SK-N-SH treated with all-trans-retinoic acid at 6 μM for 48 hours (cell line): ENCODE data around the gene KIRREL3.

Experiments
- ATAC-seq: fragments of 200-7000 bp; cut with Tn5 transposase; 3 replicates; pipeline ENCODE4 v1.9.1; 2020; ENCODE audit warnings: mild to moderate bottlenecking, moderate library complexity
- ARNTL ChIP-seq: fragments of 450-650 bp; formaldehyde crosslinking; IDR thresholded peaks from 2 replicates; pipeline ENCODE4 v1.5.0; 2020; ENCODE audit warnings: low read depth, mild to moderate bottlenecking, moderate library complexity, borderline replicate concordance
- BACH2 ChIP-seq: fragments of 250-450 bp; sonication (Bioruptor Pico); IDR thresholded peaks from 2 replicates; pipeline ENCODE4 v1.9.0; 2021; ENCODE audit warnings: mild to moderate bottlenecking, borderline replicate concordance
- CSDC2 ChIP-seq: fragments of 250-450 bp; sonication (Bioruptor Pico); IDR thresholded peaks from 2 replicates; pipeline ENCODE4 v1.5.0; 2020; ENCODE audit warnings: mild to moderate bottlenecking, moderate library complexity
- ESRRG ChIP-seq: fragments of 250-450 bp; sonication (Bioruptor Pico); IDR thresholded peaks from 2 replicates; pipeline ENCODE4 v1.6.1; 2021; ENCODE audit warnings: mild to moderate bottlenecking
- GLIS3 ChIP-seq: fragments of 250-450 bp; sonication (Bioruptor Pico); IDR thresholded peaks from 2 replicates; pipeline ENCODE4 v1.5.0; 2020; ENCODE audit warnings: mild to moderate bottlenecking, moderate library complexity
- ISL1 ChIP-seq: fragments of 250-450 bp; sonication (Bioruptor Pico); IDR thresholded peaks from 2 replicates; pipeline ENCODE4 v2.1.2; 2022; ENCODE audit warnings: mild to moderate bottlenecking, moderate library complexity
- OSR1 ChIP-seq: fragments of 250-450 bp; sonication (Bioruptor Pico); IDR thresholded peaks from 2 replicates; pipeline ENCODE4 v1.8.0; 2022; ENCODE audit warnings: moderate library complexity, mild to moderate bottlenecking, inconsistent platforms
- PATZ1 ChIP-seq: fragments of 250-450 bp; sonication (Bioruptor Pico); IDR thresholded peaks from 2 replicates; pipeline ENCODE4 v1.8.0; 2020; ENCODE audit warnings: mild to moderate bottlenecking, moderate library complexity, borderline replicate concordance
- RARB ChIP-seq: fragments of 250-450 bp; sonication (Bioruptor Pico); IDR thresholded peaks from 2 replicates; pipeline ENCODE4 v1.8.0; 2021; ENCODE audit warnings: mild to moderate bottlenecking, moderate library complexity
- SNAI2 ChIP-seq: fragments of 250-450 bp; sonication (Bioruptor Pico); IDR thresholded peaks from 2 replicates; pipeline ENCODE4 v1.5.0; 2020; ENCODE audit warnings: mild to moderate bottlenecking, moderate library complexity
- TCF4 ChIP-seq: fragments of 250-450 bp; sonication (Bioruptor Pico); IDR thresholded peaks from 2 replicates; pipeline ENCODE4 v1.8.0; 2021; ENCODE audit warnings: mild to moderate bottlenecking, moderate library complexity, borderline replicate concordance
- TOX ChIP-seq: fragments of 250-450 bp; sonication (Bioruptor Pico); IDR thresholded peaks from 2 replicates; pipeline ENCODE4 v1.8.0; 2021; ENCODE audit warnings: mild to moderate bottlenecking, moderate library complexity, borderline replicate concordance
- TSHZ2 ChIP-seq: fragments of 250-450 bp; sonication (Bioruptor Pico); IDR thresholded peaks from 2 replicates; pipeline ENCODE4 v1.5.0; 2020; ENCODE audit warnings: mild to moderate bottlenecking, moderate library complexity
- ZFP3 ChIP-seq: fragments of 250-450 bp; sonication (Bioruptor Pico); IDR thresholded peaks from 2 replicates; pipeline ENCODE4 v1.5.0; 2020; ENCODE audit warnings: mild to moderate bottlenecking, moderate library complexity
- ZNF70 ChIP-seq: fragments of 450-650 bp; formaldehyde crosslinking; IDR thresholded peaks from 2 replicates; pipeline ENCODE4 v1.5.0; 2020; ENCODE audit warnings: mild to moderate bottlenecking, moderate library complexity
- ZNF8 ChIP-seq: fragments of 450-650 bp; formaldehyde crosslinking; IDR thresholded peaks from 2 replicates; pipeline ENCODE4 v1.5.0; 2020; ENCODE audit warnings: mild to moderate bottlenecking, moderate library complexity
- TF ChIP-seq, protein P1 (sequence below): fragments of 250-450 bp; sonication (Bioruptor Pico); IDR thresholded peaks from 2 replicates; pipeline ENCODE4 v1.5.1; 2020; ENCODE audit warnings: low read depth, mild to moderate bottlenecking, moderate library complexity
- TF ChIP-seq, protein P2 (sequence below): fragments of 250-450 bp; sonication (Bioruptor Pico); IDR thresholded peaks from 2 replicates; pipeline ENCODE4 v1.5.1; 2021; ENCODE audit warnings: mild to moderate bottlenecking, moderate library complexity
- TF ChIP-seq, protein P3 (sequence below): fragments of 250-450 bp; sonication (Bioruptor Pico); IDR thresholded peaks from 2 replicates; pipeline ENCODE4 v1.8.0; 2021; ENCODE audit warnings: low read depth, mild to moderate bottlenecking, moderate library complexity, borderline replicate concordance

Gene KIRREL3

GRCh38 chr11:126413843-126414405 is 586.6 kb downstream of the KIRREL3 start:
- TF ChIP-seq PATZ1 = no peak
- TF ChIP-seq, protein P1, sequence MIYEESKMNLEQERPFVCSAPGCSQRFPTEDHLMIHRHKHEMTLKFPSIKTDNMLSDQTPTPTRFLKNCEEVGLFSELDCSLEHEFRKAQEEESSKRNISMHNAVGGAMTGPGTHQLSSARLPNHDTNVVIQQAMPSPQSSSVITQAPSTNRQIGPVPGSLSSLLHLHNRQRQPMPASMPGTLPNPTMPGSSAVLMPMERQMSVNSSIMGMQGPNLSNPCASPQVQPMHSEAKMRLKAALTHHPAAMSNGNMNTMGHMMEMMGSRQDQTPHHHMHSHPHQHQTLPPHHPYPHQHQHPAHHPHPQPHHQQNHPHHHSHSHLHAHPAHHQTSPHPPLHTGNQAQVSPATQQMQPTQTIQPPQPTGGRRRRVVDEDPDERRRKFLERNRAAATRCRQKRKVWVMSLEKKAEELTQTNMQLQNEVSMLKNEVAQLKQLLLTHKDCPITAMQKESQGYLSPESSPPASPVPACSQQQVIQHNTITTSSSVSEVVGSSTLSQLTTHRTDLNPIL (CRISPR knock-in tag) = no peak
- TF ChIP-seq ZNF8 (CRISPR knock-in tag) = no peak
- TF ChIP-seq, protein P2, sequence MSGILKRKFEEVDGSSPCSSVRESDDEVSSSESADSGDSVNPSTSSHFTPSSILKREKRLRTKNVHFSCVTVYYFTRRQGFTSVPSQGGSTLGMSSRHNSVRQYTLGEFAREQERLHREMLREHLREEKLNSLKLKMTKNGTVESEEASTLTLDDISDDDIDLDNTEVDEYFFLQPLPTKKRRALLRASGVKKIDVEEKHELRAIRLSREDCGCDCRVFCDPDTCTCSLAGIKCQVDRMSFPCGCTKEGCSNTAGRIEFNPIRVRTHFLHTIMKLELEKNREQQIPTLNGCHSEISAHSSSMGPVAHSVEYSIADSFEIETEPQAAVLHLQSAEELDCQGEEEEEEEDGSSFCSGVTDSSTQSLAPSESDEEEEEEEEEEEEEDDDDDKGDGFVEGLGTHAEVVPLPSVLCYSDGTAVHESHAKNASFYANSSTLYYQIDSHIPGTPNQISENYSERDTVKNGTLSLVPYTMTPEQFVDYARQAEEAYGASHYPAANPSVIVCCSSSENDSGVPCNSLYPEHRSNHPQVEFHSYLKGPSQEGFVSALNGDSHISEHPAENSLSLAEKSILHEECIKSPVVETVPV (CRISPR knock-in tag) = no peak
- TF ChIP-seq, protein P3, sequence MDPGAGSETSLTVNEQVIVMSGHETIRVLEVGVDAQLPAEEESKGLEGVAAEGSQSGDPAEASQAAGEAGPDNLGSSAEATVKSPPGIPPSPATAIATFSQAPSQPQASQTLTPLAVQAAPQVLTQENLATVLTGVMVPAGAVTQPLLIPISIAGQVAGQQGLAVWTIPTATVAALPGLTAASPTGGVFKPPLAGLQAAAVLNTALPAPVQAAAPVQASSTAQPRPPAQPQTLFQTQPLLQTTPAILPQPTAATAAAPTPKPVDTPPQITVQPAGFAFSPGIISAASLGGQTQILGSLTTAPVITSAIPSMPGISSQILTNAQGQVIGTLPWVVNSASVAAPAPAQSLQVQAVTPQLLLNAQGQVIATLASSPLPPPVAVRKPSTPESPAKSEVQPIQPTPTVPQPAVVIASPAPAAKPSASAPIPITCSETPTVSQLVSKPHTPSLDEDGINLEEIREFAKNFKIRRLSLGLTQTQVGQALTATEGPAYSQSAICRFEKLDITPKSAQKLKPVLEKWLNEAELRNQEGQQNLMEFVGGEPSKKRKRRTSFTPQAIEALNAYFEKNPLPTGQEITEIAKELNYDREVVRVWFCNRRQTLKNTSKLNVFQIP = no peak
- no peak for TF ChIP-seq CSDC2 (CRISPR knock-in tag)
- ATAC-seq = no peak

DNA sequence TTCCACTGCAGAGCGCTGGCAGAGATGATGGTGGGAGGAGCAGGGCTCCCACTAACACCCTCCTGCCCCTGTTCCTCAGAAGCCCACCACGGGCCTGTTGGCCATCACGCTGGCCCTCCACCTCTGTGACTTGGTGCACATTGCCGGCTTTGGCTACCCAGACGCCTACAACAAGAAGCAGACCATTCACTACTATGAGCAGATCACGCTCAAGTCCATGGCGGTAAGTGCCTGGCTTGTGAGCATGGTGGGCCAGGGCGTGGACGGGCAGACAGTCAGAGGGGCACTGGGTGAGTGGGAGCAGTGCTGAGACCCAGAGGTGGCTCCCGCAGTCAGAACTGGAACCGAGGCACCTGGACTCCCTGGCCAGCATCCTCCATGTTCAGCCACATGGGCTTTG is 587.1 kb downstream of the KIRREL3 start:
- ATAC-seq = no peak
- no peak for TF ChIP-seq BACH2 (CRISPR knock-in tag)
- TF ChIP-seq ZFP3 (CRISPR knock-in tag) = no peak
- TF ChIP-seq PATZ1 = no peak
- TF ChIP-seq RARB (CRISPR knock-in tag) = no peak
- no peak for TF ChIP-seq TSHZ2 (CRISPR knock-in tag)
- TF ChIP-seq GLIS3 (CRISPR knock-in tag) = no peak
- no peak for TF ChIP-seq ARNTL
- no peak for TF ChIP-seq ESRRG
- TF ChIP-seq ZNF70 (CRISPR knock-in tag) = no peak
- TF ChIP-seq, protein P3 = no peak
- TF ChIP-seq, protein P1 (CRISPR knock-in tag) = no peak
- TF ChIP-seq TOX = no peak
- no peak for TF ChIP-seq ISL1 (CRISPR knock-in tag)
- no peak for TF ChIP-seq TCF4 (CRISPR knock-in tag)
- TF ChIP-seq, protein P2 (CRISPR knock-in tag) = no peak
- TF ChIP-seq OSR1 (CRISPR knock-in tag) = no peak
- no peak for TF ChIP-seq SNAI2 (CRISPR knock-in tag)
